ENCODE data around the gene CYP2W1. TPM values are rescaled to one million over a fixed set of nuclear protein-coding genes. Genes with fewer than 3 reads are reported as not detected.

Gene CYP2W1
- total RNA-seq, 1 experiment from 2014 or later: not detected

DNA sequence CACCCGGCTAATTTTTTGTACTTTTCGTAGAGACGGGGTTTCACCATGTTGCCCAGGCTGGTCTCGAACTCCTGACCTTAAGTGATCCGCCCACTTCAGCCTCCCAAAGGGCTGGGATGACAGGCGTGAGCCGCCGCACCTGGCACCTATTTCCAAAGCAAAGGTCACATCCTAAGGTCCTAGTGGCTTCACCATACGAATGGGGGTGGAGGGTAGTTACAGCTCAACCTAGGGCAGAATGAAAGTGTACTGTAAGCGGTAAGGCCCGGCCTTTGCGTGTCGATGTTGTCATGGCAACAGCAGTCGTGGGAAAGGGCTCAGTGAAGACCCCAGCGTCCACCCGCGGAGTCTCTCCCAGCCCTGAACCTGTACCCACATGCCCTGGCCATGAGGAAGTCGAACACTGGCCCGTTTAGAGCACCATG is 6.1 kb upstream of the CYP2W1 start (continued):
- no peak for TF ChIP-seq OVOL2 (CRISPR knock-in tag; IDR thresholded peaks at IDR 0.05; ENCODE audit: borderline replicate concordance)

- Mint-ChIP-seq H3K27me3 (ENCODE audit: low read depth) (peaks cover 2% of the 10 kb centered on the region; the same call in 1 of the 2 replicates), H3K4me1 (peaks cover 5% of the 10 kb centered on the region), H3K27ac (no peak overlapping the region), H3K9me3 (no peaks in the 10 kb centered on the region), H3K36me3 (peaks cover 10% of the 10 kb centered on the region; the same call in 1 of the 2 replicates), H3K4me3 (no peak overlapping the region)
- no peak for ATAC-seq
- ChIA-PET CTCF (interaction anchor here (0.6 to 1.7 kb wide), 4 partner anchors 10 to 777 kb away, joined by 3 to 5 read pairs (median 4); no protein-coding TSS in a partner anchor), POLR2A (no interaction called here)
- DNase-seq (ENCODE audit: low spot score): no peak
- TF ChIP-seq ATF1 (CRISPR knock-in tag; IDR thresholded peaks at IDR 0.05): no peak
- peak; percentile 69; the same call in 1 of the 2 replicates for TF ChIP-seq GABPB1 (CRISPR knock-in tag; IDR thresholded peaks at IDR 0.05)
- TF ChIP-seq, protein P1, sequence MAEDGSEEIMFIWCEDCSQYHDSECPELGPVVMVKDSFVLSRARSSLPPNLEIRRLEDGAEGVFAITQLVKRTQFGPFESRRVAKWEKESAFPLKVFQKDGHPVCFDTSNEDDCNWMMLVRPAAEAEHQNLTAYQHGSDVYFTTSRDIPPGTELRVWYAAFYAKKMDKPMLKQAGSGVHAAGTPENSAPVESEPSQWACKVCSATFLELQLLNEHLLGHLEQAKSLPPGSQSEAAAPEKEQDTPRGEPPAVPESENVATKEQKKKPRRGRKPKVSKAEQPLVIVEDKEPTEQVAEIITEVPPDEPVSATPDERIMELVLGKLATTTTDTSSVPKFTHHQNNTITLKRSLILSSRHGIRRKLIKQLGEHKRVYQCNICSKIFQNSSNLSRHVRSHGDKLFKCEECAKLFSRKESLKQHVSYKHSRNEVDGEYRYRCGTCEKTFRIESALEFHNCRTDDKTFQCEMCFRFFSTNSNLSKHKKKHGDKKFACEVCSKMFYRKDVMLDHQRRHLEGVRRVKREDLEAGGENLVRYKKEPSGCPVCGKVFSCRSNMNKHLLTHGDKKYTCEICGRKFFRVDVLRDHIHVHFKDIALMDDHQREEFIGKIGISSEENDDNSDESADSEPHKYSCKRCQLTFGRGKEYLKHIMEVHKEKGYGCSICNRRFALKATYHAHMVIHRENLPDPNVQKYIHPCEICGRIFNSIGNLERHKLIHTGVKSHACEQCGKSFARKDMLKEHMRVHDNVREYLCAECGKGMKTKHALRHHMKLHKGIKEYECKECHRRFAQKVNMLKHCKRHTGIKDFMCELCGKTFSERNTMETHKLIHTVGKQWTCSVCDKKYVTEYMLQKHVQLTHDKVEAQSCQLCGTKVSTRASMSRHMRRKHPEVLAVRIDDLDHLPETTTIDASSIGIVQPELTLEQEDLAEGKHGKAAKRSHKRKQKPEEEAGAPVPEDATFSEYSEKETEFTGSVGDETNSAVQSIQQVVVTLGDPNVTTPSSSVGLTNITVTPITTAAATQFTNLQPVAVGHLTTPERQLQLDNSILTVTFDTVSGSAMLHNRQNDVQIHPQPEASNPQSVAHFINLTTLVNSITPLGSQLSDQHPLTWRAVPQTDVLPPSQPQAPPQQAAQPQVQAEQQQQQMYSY (CRISPR knock-in tag; IDR thresholded peaks at IDR 0.05): no peak
- no peak for TF ChIP-seq HMGA2 (CRISPR knock-in tag; IDR thresholded peaks at IDR 0.05)
- TF ChIP-seq ZNF425 (CRISPR knock-in tag; conservative IDR thresholded peaks at IDR 0.05): no peak
- no peak for TF ChIP-seq USF1 (CRISPR knock-in tag; IDR thresholded peaks at IDR 0.05)
- no peak for TF ChIP-seq JUN (CRISPR knock-in tag; IDR thresholded peaks at IDR 0.05)
Measured at GRCh38 chr7:977326-978048, 5.5 kb upstream of the CYP2W1 start.

DNA sequence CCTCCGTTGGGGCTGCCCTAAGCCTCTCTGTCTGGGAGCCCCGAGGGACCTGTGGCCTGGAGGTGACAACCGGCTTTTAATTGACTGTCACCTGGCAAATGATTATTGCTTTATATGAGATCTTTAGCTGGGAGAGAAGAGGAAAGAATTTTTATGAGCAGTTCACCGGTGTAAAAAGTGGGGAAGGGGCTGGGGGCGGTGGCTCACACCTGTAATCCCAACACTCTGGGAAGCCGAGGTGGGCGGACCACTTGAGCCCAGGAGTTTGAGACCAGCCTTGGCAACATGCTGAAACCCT is 5.0 kb upstream of the CYP2W1 start:
- DNase-seq (ENCODE audit: low spot score): no peak
- Mint-ChIP-seq H3K4me1 (peaks cover 5% of the 10 kb centered on the region), H3K4me3 (no peak overlapping the region), H3K36me3 (peaks cover 5% of the 10 kb centered on the region; the same call in 1 of the 2 replicates), H3K9me3 (no peaks in the 10 kb centered on the region), H3K27ac (no peak overlapping the region), H3K27me3 (ENCODE audit: low read depth) (peaks cover 2% of the 10 kb centered on the region; the same call in 1 of the 2 replicates)
- ChIA-PET POLR2A (no interaction called here), CTCF (interaction anchor here (0.6 to 1.7 kb wide), 5 partner anchors 11 to 778 kb away, joined by 3 to 6 read pairs (median 4); no protein-coding TSS in a partner anchor)
- TF ChIP-seq, protein P2, sequence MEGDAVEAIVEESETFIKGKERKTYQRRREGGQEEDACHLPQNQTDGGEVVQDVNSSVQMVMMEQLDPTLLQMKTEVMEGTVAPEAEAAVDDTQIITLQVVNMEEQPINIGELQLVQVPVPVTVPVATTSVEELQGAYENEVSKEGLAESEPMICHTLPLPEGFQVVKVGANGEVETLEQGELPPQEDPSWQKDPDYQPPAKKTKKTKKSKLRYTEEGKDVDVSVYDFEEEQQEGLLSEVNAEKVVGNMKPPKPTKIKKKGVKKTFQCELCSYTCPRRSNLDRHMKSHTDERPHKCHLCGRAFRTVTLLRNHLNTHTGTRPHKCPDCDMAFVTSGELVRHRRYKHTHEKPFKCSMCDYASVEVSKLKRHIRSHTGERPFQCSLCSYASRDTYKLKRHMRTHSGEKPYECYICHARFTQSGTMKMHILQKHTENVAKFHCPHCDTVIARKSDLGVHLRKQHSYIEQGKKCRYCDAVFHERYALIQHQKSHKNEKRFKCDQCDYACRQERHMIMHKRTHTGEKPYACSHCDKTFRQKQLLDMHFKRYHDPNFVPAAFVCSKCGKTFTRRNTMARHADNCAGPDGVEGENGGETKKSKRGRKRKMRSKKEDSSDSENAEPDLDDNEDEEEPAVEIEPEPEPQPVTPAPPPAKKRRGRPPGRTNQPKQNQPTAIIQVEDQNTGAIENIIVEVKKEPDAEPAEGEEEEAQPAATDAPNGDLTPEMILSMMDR (IDR thresholded peaks at IDR 0.05): no peak
- no peak for TF ChIP-seq NR3C1 (CRISPR knock-in tag; conservative IDR thresholded peaks at IDR 0.05; ENCODE audit: low read depth)
- TF ChIP-seq ELF4 (CRISPR knock-in tag; IDR thresholded peaks at IDR 0.05; ENCODE audit: low read depth): no peak
- TF ChIP-seq NR2C2 (CRISPR knock-in tag; IDR thresholded peaks at IDR 0.05): no peak
- no peak for TF ChIP-seq AR (CRISPR knock-in tag; IDR thresholded peaks at IDR 0.05)
- ATAC-seq: no peak
